ENCODE measurements around the gene MALSU1.

Gene MALSU1

GRCh38 chr7:23298885-23299769 lies at the start of gene MALSU1:
Gene MALSU1, plus strand, starts transcription at chr7:23299339. Its CDS starts 14 bp downstream, at chr7:23299353.
- DNase-seq, result peak; percentile 96

- no peak for DNase-seq
These were observed 49.7 kb upstream of the MALSU1 start for GRCh38 chr7:23249486-23249885.

- DNase-seq, result no peak
These were observed 45.0 kb upstream of the MALSU1 start for GRCh38 chr7:23254051-23254681.

- no peak for DNase-seq
These were observed 42.4 kb upstream of the MALSU1 start for GRCh38 chr7:23256731-23257130.

- DNase-seq, result no peak
These were observed 38.8 kb upstream of the MALSU1 start for GRCh38 chr7:23260371-23260770.

GRCh38 chr7:23261843-23262452 lies 37.2 kb upstream of the MALSU1 start:
- peak; percentile 38 for DNase-seq

GRCh38 chr7:23264916-23265458 lies 34.2 kb upstream of the MALSU1 start:
- no peak for DNase-seq

GRCh38 chr7:23266918-23267317 lies 32.2 kb upstream of the MALSU1 start:
- DNase-seq, result no peak

GRCh38 chr7:23267357-23267756 lies 31.8 kb upstream of the MALSU1 start:
- DNase-seq, result no peak

GRCh38 chr7:23268167-23268566 lies 31.0 kb upstream of the MALSU1 start:
- no peak for DNase-seq

- DNase-seq, result no peak
These were observed 30.4 kb upstream of the MALSU1 start for GRCh38 chr7:23268746-23269145.

- DNase-seq, result no peak
These were observed 26.9 kb upstream of the MALSU1 start for GRCh38 chr7:23272275-23272674.

- DNase-seq, result peak; percentile 84
These were observed 26.0 kb upstream of the MALSU1 start for GRCh38 chr7:23273141-23273599.

- DNase-seq, result no peak
These were observed 23.2 kb upstream of the MALSU1 start for GRCh38 chr7:23275912-23276311.

- DNase-seq, result no peak
These were observed 22.8 kb upstream of the MALSU1 start for GRCh38 chr7:23276376-23276775.

- no peak for DNase-seq
These were observed 22.2 kb upstream of the MALSU1 start for GRCh38 chr7:23276947-23277346.

- no peak for DNase-seq
These were observed 21.7 kb upstream of the MALSU1 start for GRCh38 chr7:23277359-23277989.

GRCh38 chr7:23279819-23280525 lies 19.2 kb upstream of the MALSU1 start:
- DNase-seq, result no peak

GRCh38 chr7:23283086-23283485 lies 16.1 kb upstream of the MALSU1 start:
- no peak for DNase-seq

GRCh38 chr7:23284871-23285270 lies 14.3 kb upstream of the MALSU1 start:
- no peak for DNase-seq

- no peak for DNase-seq
These were observed 13.2 kb upstream of the MALSU1 start for GRCh38 chr7:23285657-23286646.

Data from CD4-positive, alpha-beta T cell treated with Interferon gamma for 1 hour (primary cell).